MM.1S (cell line): ENCODE results near the gene RNF217.

Experiments used
- DNase-seq: peaks from one replicate; pipeline ENCODE4 v3.0.0-alpha.2; 2015
- H2AFZ ChIP-seq: fragments of 300-600 bp; sonication (generic); 2 replicates; pipeline ENCODE4 v1.6.0; 2016; ENCODE audit warnings: antibody characterized with exemption, low read length
- H3F3A ChIP-seq: fragments of 300-600 bp; sonication (generic); 2 replicates; pipeline ENCODE4 v1.6.1; 2016; ENCODE audit warnings: mild to moderate bottlenecking, antibody characterized with exemption, low read length, moderate library complexity, mixed read lengths; ENCODE audit not compliant: insufficient read depth
- H3K27ac ChIP-seq: fragments of 300-600 bp; sonication (generic); 2 replicates; pipeline ENCODE4 v1.5.1; 2016; ENCODE audit warnings: mild to moderate bottlenecking, low read length
- H3K27me3 ChIP-seq: fragments of 300-600 bp; sonication (generic); replicated peaks from 2 replicates; pipeline ENCODE4 v1.6.0; 2016; ENCODE audit warnings: low read length; ENCODE audit not compliant: insufficient read depth
- H3K36me3 ChIP-seq: fragments of 300-600 bp; sonication (generic); replicated peaks from 2 replicates; pipeline ENCODE4 v1.6.1; 2016; ENCODE audit warnings: mild to moderate bottlenecking, low read length, mixed read lengths; ENCODE audit not compliant: insufficient read depth
- H3K4me1 ChIP-seq: fragments of 300-600 bp; sonication (generic); 2 replicates; pipeline ENCODE4 v1.6.1; 2016; ENCODE audit warnings: low read length, mixed read lengths
- H3K4me2 ChIP-seq: fragments of 300-600 bp; sonication (generic); 2 replicates; pipeline ENCODE4 v1.6.0; 2016; ENCODE audit warnings: low read depth, low read length
- H3K4me3 ChIP-seq: fragments of 300-600 bp; sonication (generic); 2 replicates; pipeline ENCODE4 v1.5.1; 2016; ENCODE audit warnings: low read length, mixed read lengths
- H3K79me2 ChIP-seq: fragments of 300-600 bp; sonication (generic); 2 replicates; pipeline ENCODE4 v1.6.1; 2016; ENCODE audit warnings: mixed run types, low read length, mixed read lengths
- H3K9ac ChIP-seq: fragments of 300-600 bp; sonication (generic); 2 replicates; pipeline ENCODE4 v1.6.1; 2016; ENCODE audit warnings: low read length, mixed read lengths
- H3K9me2 ChIP-seq: fragments of 300-600 bp; sonication (generic); replicated peaks from 2 replicates; pipeline ENCODE4 v1.6.1; 2016; ENCODE audit warnings: mild to moderate bottlenecking, low read length, mixed read lengths; ENCODE audit not compliant: insufficient read depth
- H3K9me3 ChIP-seq: fragments of 300-600 bp; sonication (generic); replicated peaks from 2 replicates; pipeline ENCODE4 v1.6.1; 2016; ENCODE audit warnings: mild to moderate bottlenecking, low read length, mixed read lengths; ENCODE audit not compliant: insufficient read depth
- H4K20me1 ChIP-seq: fragments of 300-600 bp; sonication (generic); 2 replicates; pipeline ENCODE4 v1.6.1; 2016; ENCODE audit warnings: mild to moderate bottlenecking, low read length, moderate library complexity, mixed read lengths; ENCODE audit not compliant: insufficient read depth
- CTCF ChIP-seq: fragments of 300-600 bp; sonication (generic); IDR thresholded peaks from 2 replicates; pipeline ENCODE4 v1.5.1; 2016; ENCODE audit warnings: antibody characterized with exemption, low read length, mixed read lengths
- EZH2 ChIP-seq: fragments of 300-600 bp; sonication (generic); optimal IDR thresholded peaks from 2 replicates; pipeline ENCODE3; 2017; ENCODE audit warnings: low read depth, mild to moderate bottlenecking, antibody characterized with exemption, low read length, mixed read lengths
- EZH2phosphoT487 ChIP-seq: fragments of 300-600 bp; sonication (generic); IDR thresholded peaks from 2 replicates; pipeline ENCODE4 v1.6.1; 2018; ENCODE audit warnings: antibody characterized with exemption, low read length

The RNF217 gene

GRCh38 chr6:125075741-125076481 lies 113.7 kb downstream of the RNF217 start:
- no peaks in the 10 kb centered on the region for H3K36me3 ChIP-seq
- H3K79me2 ChIP-seq = no peaks in the 10 kb centered on the region
- no peaks in the 10 kb centered on the region for H3K27me3 ChIP-seq
- H3K4me3 ChIP-seq = no peak overlapping the region
- no peak overlapping the region for H3K27ac ChIP-seq
- TF ChIP-seq EZH2phosphoT487 (no peak), EZH2 (no peak)
- DNase-seq = no peak
- no peak overlapping the region for H3K4me2 ChIP-seq
- H3K9ac ChIP-seq = no peak overlapping the region
- no peaks in the 10 kb centered on the region for H3K4me1 ChIP-seq
- no peaks in the 10 kb centered on the region for H3F3A ChIP-seq
- no peak overlapping the region for H2AFZ ChIP-seq
- no peaks in the 10 kb centered on the region for H3K9me2 ChIP-seq
- no peaks in the 10 kb centered on the region for H4K20me1 ChIP-seq
- H3K9me3 ChIP-seq = no peaks in the 10 kb centered on the region

- Histone ChIP-seq H3K36me3 (no peaks in the 10 kb centered on the region), H3F3A (no peaks in the 10 kb centered on the region), H3K27ac (no peak overlapping the region), H3K4me3 (no peak overlapping the region), H3K27me3 (no peaks in the 10 kb centered on the region), H3K4me1 (no peaks in the 10 kb centered on the region), H4K20me1 (no peaks in the 10 kb centered on the region), H3K9me3 (no peaks in the 10 kb centered on the region), H3K9me2 (no peaks in the 10 kb centered on the region), H3K9ac (no peak overlapping the region), H3K79me2 (no peaks in the 10 kb centered on the region), H3K4me2 (no peak overlapping the region), H2AFZ (no peak overlapping the region)
- TF ChIP-seq EZH2 (no peak), CTCF (no peak), EZH2phosphoT487 (no peak)
- DNase-seq = no peak
Measured at GRCh38 chr6:125076482-125076742, 114.2 kb downstream of the RNF217 start.

- Histone ChIP-seq H3K27ac (no peak overlapping the region), H3K9me2 (no peaks in the 10 kb centered on the region), H3K79me2 (no peaks in the 10 kb centered on the region), H3F3A (no peaks in the 10 kb centered on the region), H3K4me2 (no peak overlapping the region), H3K9me3 (no peaks in the 10 kb centered on the region), H3K9ac (no peak overlapping the region), H3K36me3 (no peaks in the 10 kb centered on the region), H2AFZ (no peak overlapping the region), H3K4me1 (no peaks in the 10 kb centered on the region), H3K4me3 (no peak overlapping the region), H4K20me1 (no peaks in the 10 kb centered on the region), H3K27me3 (no peaks in the 10 kb centered on the region)
- DNase-seq = no peak
- TF ChIP-seq EZH2 (no peak), EZH2phosphoT487 (no peak)
Measured at GRCh38 chr6:125077453-125077852, 115.2 kb downstream of the RNF217 start.

GRCh38 chr6:125078602-125079321 lies 116.5 kb downstream of the RNF217 start:
- no peak overlapping the region for H3K4me2 ChIP-seq
- no peak overlapping the region for H3K27ac ChIP-seq
- no peaks in the 10 kb centered on the region for H3F3A ChIP-seq
- H4K20me1 ChIP-seq = no peaks in the 10 kb centered on the region
- TF ChIP-seq CTCF (no peak), EZH2phosphoT487 (no peak), EZH2 (no peak)
- H3K27me3 ChIP-seq = no peaks in the 10 kb centered on the region
- no peak for DNase-seq
- no peak overlapping the region for H2AFZ ChIP-seq
- no peak overlapping the region for H3K9ac ChIP-seq
- H3K36me3 ChIP-seq = no peaks in the 10 kb centered on the region
- no peaks in the 10 kb centered on the region for H3K9me2 ChIP-seq
- no peaks in the 10 kb centered on the region for H3K79me2 ChIP-seq
- no peaks in the 10 kb centered on the region for H3K9me3 ChIP-seq
- no peak overlapping the region for H3K4me3 ChIP-seq
- H3K4me1 ChIP-seq = no peaks in the 10 kb centered on the region
